K562 (cell line): ENCODE measurements around the gene CRKL. TPM values are rescaled to one million over a fixed set of nuclear protein-coding genes. Genes with fewer than 3 reads are reported as not detected.

Experiments used
- CREB1 ChIP-seq, 2 experiments: sonication (generic) in 1 of 2; formaldehyde crosslinking in 1 of 2; IDR thresholded peaks; 2 replicates each; pipeline versions ENCODE4 v1.6.1 to v1.8.0; 2012 to 2022; ENCODE audit warnings: inconsistent platforms in 1 of 2, mild to moderate bottlenecking in 1 of 2, missing genetic modification reagents in 1 of 2, moderate library complexity in 1 of 2
- GTF2A2 ChIP-seq: IDR thresholded peaks from 2 replicates; pipeline ENCODE4 v1.6.1; 2016; ENCODE audit warnings: mild to moderate bottlenecking, missing genetic modification characterization, missing compliant biosample characterization
- HDAC1 ChIP-seq, 2 experiments: fragments of 450-650 bp; IDR thresholded peaks; 2 replicates each; pipeline ENCODE4 v1.6.1; 2016 to 2017; ENCODE audit warnings: inconsistent platforms in 1 of 2, mild to moderate bottlenecking in 1 of 2, moderate library complexity in 1 of 2
- JUNB ChIP-seq: fragments of 450-650 bp; formaldehyde crosslinking; conservative IDR thresholded peaks from 2 replicates; pipeline ENCODE4 v1.4.0; 2020; ENCODE audit warnings: mild to moderate bottlenecking
- L3MBTL2 ChIP-seq: fragments of 450-650 bp; IDR thresholded peaks from 2 replicates; pipeline ENCODE4 v1.6.1; 2016; ENCODE audit warnings: mild to moderate bottlenecking, moderate library complexity
- MED1 ChIP-seq: sonication (generic); formaldehyde crosslinking; IDR thresholded peaks from 2 replicates; pipeline ENCODE4 v1.8.1; 2023; ENCODE audit warnings: missing genetic modification reagents, borderline replicate concordance
- STAG1 ChIP-seq: sonication (generic); formaldehyde crosslinking; IDR thresholded peaks from 2 replicates; pipeline ENCODE4 v1.5.0; 2020; ENCODE audit warnings: missing genetic modification reagents, borderline replicate concordance
- TBL1XR1 ChIP-seq, 2 experiments: IDR thresholded peaks; 2 replicates each; pipeline ENCODE4 v1.6.1; 2012; ENCODE audit warnings: improper control_type of control experiment in 2 of 2, low read length in 2 of 2, mild to moderate bottlenecking in 1 of 2
- TCFL5 ChIP-seq: fragments of 250-450 bp; sonication (Bioruptor Pico); conservative IDR thresholded peaks from 2 replicates; pipeline ENCODE4 v1.6.1; 2021; ENCODE audit warnings: mild to moderate bottlenecking, moderate library complexity, matching md5 sums
- TEAD1 ChIP-seq, 2 experiments: fragments of 450-650 bp in 1 of 2; sonication (generic) in 1 of 2; formaldehyde crosslinking; IDR thresholded peaks; 2 replicates each; pipeline versions ENCODE4 v1.4.0 to v1.8.0; 2020 to 2022; ENCODE audit warnings: mild to moderate bottlenecking in 2 of 2, missing genetic modification reagents in 1 of 2
- TEAD4 ChIP-seq, 2 experiments: sonication (generic) in 1 of 2; formaldehyde crosslinking in 1 of 2; IDR thresholded peaks; 2 replicates each; pipeline versions ENCODE4 v1.6.1 to v1.8.0; 2012 to 2022; ENCODE audit warnings: borderline replicate concordance in 1 of 2, inconsistent platforms in 1 of 2, low read length in 1 of 2, mild to moderate bottlenecking in 1 of 2, missing genetic modification reagents in 1 of 2
- ZNF584 ChIP-seq: fragments of 200-800 bp; sonication (Bioruptor generic); IDR thresholded peaks from 2 replicates; pipeline ENCODE4 v1.6.1; 2016; ENCODE audit warnings: low read depth, mild to moderate bottlenecking, missing genetic modification characterization, missing compliant biosample characterization
- ZNF699 ChIP-seq: fragments of 250-450 bp; sonication (Bioruptor Pico); IDR thresholded peaks from 2 replicates; pipeline ENCODE4 v1.8.0; 2021; ENCODE audit warnings: mild to moderate bottlenecking, moderate library complexity; ENCODE audit not compliant: insufficient replicate concordance
- polyA plus RNA-seq, 8 experiments: library from polyadenylated mRNA; depleted of rRNA in 4 of 8; stranded (reverse) in 5 of 8; unstranded in 3 of 8; fragments of >200 nt; fragmentation: Nextera tagmentation in 2 of 8; fragmentation: Illumina TruSeq in 1 of 8; extraction: Ambion mirVana in 2 of 8; extraction: Trizol in 1 of 8; gene quantifications; 2 replicates each; pipeline versions ENCODE4 v1.2.1 to v1.2.3, GENCODE V29; 2011 to 2014; ENCODE audit warnings: inconsistent platforms in 1 of 8, missing spikeins in 1 of 8
- total RNA-seq, 7 experiments: library from RNA; depleted of rRNA in 6 of 7; stranded (reverse); fragments of >200 nt in 6 of 7; fragmentation: Illumina TruSeq in 2 of 7; extraction: Trizol in 2 of 7; gene quantifications; 2 replicates each; pipeline versions ENCODE4 v1.2.1 to v1.2.3, GENCODE V29; 2011 to 2021; ENCODE audit warnings: low replicate concordance in 1 of 7
- TF ChIP-seq, protein P1 (sequence below): sonication (generic); formaldehyde crosslinking; IDR thresholded peaks from 2 replicates; pipeline ENCODE4 v1.8.0; 2022; ENCODE audit warnings: missing genetic modification reagents, mild to moderate bottlenecking, moderate library complexity, borderline replicate concordance
- TF ChIP-seq, protein P2 (sequence below): sonication (generic); formaldehyde crosslinking; IDR thresholded peaks from 2 replicates; pipeline ENCODE4 v1.9.0; 2022; ENCODE audit warnings: mild to moderate bottlenecking, missing genetic modification reagents
- TF ChIP-seq, protein P3 (sequence below): fragments of 450-650 bp; conservative IDR thresholded peaks from 2 replicates; pipeline ENCODE4 v1.6.1; 2016; ENCODE audit warnings: missing genetic modification characterization, low read depth, mild to moderate bottlenecking, control low read depth, missing compliant biosample characterization
- TF ChIP-seq, protein P4 (sequence below): fragments of 250-450 bp; sonication (Bioruptor Pico); IDR thresholded peaks from 2 replicates; pipeline ENCODE4 v1.8.0; 2022; ENCODE audit warnings: inconsistent platforms
- TF ChIP-seq, protein P5 (sequence below): sonication (generic); formaldehyde crosslinking; IDR thresholded peaks from 2 replicates; pipeline ENCODE4 v1.8.0; 2022; ENCODE audit warnings: mild to moderate bottlenecking, missing genetic modification reagents
- TF ChIP-seq, protein P6 (sequence below): fragments of 450-650 bp; formaldehyde crosslinking; IDR thresholded peaks from 2 replicates; pipeline ENCODE4 v1.4.0; 2020; ENCODE audit warnings: mild to moderate bottlenecking

CRKL gene
- total and polyA plus RNA-seq, 9 of the 15 experiments (the other 6 are each of a cell fraction or from before 2014, with no cell fraction given) = 100 to 263 (median 124) TPM

DNA sequence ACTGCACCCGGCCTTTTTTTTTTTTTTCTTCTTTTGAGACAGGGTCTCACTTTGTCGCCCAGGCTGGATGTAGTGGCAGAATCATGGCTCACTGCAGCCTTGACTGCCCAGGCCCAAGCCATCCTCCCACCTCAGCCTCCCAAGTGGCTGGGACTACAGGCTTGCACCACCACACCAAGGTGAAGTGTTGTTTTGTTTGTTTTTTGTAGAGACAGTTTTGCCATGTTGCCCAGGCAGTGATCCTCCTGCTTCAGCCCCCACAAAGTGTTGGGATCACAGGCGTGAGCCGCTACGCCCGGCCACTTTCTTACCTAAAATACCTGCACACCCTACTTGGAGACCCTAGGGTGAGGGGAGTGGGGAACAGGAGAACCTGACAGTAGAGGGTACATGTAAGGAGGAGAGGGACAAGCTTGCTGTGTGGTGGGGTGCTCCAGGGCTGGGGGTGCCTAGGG is 45.3 kb downstream of the CRKL start (continued):
- TF ChIP-seq, protein P1, sequence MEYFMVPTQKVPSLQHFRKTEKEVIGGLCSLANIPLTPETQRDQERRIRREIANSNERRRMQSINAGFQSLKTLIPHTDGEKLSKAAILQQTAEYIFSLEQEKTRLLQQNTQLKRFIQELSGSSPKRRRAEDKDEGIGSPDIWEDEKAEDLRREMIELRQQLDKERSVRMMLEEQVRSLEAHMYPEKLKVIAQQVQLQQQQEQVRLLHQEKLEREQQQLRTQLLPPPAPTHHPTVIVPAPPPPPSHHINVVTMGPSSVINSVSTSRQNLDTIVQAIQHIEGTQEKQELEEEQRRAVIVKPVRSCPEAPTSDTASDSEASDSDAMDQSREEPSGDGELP (CRISPR knock-in tag) = 0 out of 2 replicates have a peak, but pooled peaks have one; percentile 12
- no peak for TF ChIP-seq TCFL5 (CRISPR knock-in tag)
- TF ChIP-seq GTF2A2 (tag) = 0 out of 2 replicates have a peak, but pooled peaks have one; percentile 46
- peak; percentile 88; the same call in 1 of the 2 replicates for TF ChIP-seq MED1 (CRISPR knock-in tag)
- TF ChIP-seq L3MBTL2 = no peak
- no peak for TF ChIP-seq CREB1 (IDR thresholded peaks at IDR 0.05)
- 0 out of 2 replicates have a peak, but pooled peaks have one; percentile 21 for TF ChIP-seq CREB1 (CRISPR knock-in tag; IDR thresholded peaks at IDR 0.05)
- no peak for TF ChIP-seq JUNB (CRISPR knock-in tag)
- peak in 1 of 2 experiments; percentile 13; a peak in 1 of 4 replicates for TF ChIP-seq TEAD1 (CRISPR knock-in tag; IDR thresholded peaks at IDR 0.05)
- TF ChIP-seq TBL1XR1 (IDR thresholded peaks at IDR 0.05; ENCODE audit: low read length in 2 of 2) = 0 out of 4 replicates have a peak, but pooled peaks of 1 of the 2 experiments have one; percentile 25
- TF ChIP-seq TEAD4 (IDR thresholded peaks at IDR 0.05; ENCODE audit: low read length) = no peak
- TF ChIP-seq TEAD4 (CRISPR knock-in tag; IDR thresholded peaks at IDR 0.05; ENCODE audit: borderline replicate concordance) = no peak
- no peak for TF ChIP-seq HDAC1 (IDR thresholded peaks at IDR 0.05)
- TF ChIP-seq, protein P2, sequence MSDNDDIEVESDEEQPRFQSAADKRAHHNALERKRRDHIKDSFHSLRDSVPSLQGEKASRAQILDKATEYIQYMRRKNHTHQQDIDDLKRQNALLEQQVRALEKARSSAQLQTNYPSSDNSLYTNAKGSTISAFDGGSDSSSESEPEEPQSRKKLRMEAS (CRISPR knock-in tag) = 0 out of 2 replicates have a peak, but pooled peaks have one; percentile 9
- TF ChIP-seq, protein P3, sequence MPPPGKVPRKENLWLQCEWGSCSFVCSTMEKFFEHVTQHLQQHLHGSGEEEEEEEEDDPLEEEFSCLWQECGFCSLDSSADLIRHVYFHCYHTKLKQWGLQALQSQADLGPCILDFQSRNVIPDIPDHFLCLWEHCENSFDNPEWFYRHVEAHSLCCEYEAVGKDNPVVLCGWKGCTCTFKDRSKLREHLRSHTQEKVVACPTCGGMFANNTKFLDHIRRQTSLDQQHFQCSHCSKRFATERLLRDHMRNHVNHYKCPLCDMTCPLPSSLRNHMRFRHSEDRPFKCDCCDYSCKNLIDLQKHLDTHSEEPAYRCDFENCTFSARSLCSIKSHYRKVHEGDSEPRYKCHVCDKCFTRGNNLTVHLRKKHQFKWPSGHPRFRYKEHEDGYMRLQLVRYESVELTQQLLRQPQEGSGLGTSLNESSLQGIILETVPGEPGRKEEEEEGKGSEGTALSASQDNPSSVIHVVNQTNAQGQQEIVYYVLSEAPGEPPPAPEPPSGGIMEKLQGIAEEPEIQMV (tag) = no peak
- TF ChIP-seq ZNF584 = no peak
- TF ChIP-seq, protein P4, sequence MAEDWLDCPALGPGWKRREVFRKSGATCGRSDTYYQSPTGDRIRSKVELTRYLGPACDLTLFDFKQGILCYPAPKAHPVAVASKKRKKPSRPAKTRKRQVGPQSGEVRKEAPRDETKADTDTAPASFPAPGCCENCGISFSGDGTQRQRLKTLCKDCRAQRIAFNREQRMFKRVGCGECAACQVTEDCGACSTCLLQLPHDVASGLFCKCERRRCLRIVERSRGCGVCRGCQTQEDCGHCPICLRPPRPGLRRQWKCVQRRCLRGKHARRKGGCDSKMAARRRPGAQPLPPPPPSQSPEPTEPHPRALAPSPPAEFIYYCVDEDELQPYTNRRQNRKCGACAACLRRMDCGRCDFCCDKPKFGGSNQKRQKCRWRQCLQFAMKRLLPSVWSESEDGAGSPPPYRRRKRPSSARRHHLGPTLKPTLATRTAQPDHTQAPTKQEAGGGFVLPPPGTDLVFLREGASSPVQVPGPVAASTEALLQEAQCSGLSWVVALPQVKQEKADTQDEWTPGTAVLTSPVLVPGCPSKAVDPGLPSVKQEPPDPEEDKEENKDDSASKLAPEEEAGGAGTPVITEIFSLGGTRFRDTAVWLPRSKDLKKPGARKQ (CRISPR knock-in tag) = no peak
- TF ChIP-seq, protein P5, sequence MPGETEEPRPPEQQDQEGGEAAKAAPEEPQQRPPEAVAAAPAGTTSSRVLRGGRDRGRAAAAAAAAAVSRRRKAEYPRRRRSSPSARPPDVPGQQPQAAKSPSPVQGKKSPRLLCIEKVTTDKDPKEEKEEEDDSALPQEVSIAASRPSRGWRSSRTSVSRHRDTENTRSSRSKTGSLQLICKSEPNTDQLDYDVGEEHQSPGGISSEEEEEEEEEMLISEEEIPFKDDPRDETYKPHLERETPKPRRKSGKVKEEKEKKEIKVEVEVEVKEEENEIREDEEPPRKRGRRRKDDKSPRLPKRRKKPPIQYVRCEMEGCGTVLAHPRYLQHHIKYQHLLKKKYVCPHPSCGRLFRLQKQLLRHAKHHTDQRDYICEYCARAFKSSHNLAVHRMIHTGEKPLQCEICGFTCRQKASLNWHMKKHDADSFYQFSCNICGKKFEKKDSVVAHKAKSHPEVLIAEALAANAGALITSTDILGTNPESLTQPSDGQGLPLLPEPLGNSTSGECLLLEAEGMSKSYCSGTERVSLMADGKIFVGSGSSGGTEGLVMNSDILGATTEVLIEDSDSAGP (CRISPR knock-in tag) = 0 out of 2 replicates have a peak, but pooled peaks have one; percentile 53
- TF ChIP-seq STAG1 = peak; percentile 28; the same call in 1 of the 2 replicates
- TF ChIP-seq, protein P6, sequence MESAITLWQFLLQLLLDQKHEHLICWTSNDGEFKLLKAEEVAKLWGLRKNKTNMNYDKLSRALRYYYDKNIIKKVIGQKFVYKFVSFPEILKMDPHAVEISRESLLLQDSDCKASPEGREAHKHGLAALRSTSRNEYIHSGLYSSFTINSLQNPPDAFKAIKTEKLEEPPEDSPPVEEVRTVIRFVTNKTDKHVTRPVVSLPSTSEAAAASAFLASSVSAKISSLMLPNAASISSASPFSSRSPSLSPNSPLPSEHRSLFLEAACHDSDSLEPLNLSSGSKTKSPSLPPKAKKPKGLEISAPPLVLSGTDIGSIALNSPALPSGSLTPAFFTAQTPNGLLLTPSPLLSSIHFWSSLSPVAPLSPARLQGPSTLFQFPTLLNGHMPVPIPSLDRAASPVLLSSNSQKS (CRISPR knock-in tag) = no peak
- TF ChIP-seq ZNF699 (CRISPR knock-in tag) = peak; percentile 55
